Measurements from ENCODE around the gene CDS1.

DNA sequence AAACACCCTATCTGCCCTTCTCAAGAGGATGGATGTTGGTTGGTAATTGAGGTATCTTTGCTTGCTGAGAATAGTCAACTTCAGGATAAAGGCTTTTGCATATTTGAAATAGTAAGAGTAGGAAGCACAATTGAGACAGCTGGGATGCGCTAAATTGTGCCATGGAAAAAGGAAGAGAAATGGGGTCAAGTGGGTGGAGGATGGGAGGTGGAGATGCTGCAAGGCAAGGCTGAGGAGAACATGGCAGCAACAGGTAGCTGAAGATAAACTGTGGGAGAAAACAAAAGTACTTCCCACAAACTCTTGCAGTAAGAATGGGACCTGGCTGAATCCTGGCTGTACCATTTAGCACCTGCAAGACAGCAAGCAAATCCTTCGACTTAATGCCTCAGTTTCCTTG lies 13.9 kb upstream of the CDS1 start:
- no peak for TF ChIP-seq EZH2phosphoT487 (IDR thresholded peaks at IDR 0.05; ENCODE audit: insufficient read depth, low read depth)
- TF ChIP-seq EZH2 (IDR thresholded peaks at IDR 0.05; ENCODE audit: insufficient read depth, poor library complexity, severe bottlenecking) = no peak
